SK-N-SH treated with all-trans-retinoic acid at 6 μM for 48 hours (cell line): ENCODE data around the gene SLC7A4.

Experiments
- ARNTL ChIP-seq: fragments of 450-650 bp; formaldehyde crosslinking; IDR thresholded peaks from 2 replicates; pipeline ENCODE4 v1.5.0; 2020; ENCODE audit warnings: low read depth, mild to moderate bottlenecking, moderate library complexity, borderline replicate concordance
- BACH2 ChIP-seq: fragments of 250-450 bp; sonication (Bioruptor Pico); IDR thresholded peaks from 2 replicates; pipeline ENCODE4 v1.9.0; 2021; ENCODE audit warnings: mild to moderate bottlenecking, borderline replicate concordance
- CSRNP3 ChIP-seq: fragments of 250-450 bp; sonication (Bioruptor Pico); IDR thresholded peaks from 2 replicates; pipeline ENCODE4 v1.5.1; 2021; ENCODE audit warnings: mild to moderate bottlenecking, moderate library complexity
- PATZ1 ChIP-seq: fragments of 250-450 bp; sonication (Bioruptor Pico); IDR thresholded peaks from 2 replicates; pipeline ENCODE4 v1.8.0; 2020; ENCODE audit warnings: mild to moderate bottlenecking, moderate library complexity, borderline replicate concordance
- POU6F1 ChIP-seq: fragments of 250-450 bp; sonication (Bioruptor Pico); IDR thresholded peaks from 2 replicates; pipeline ENCODE4 v1.8.0; 2021; ENCODE audit warnings: low read depth, mild to moderate bottlenecking, moderate library complexity, borderline replicate concordance
- PPARA ChIP-seq: fragments of 250-450 bp; sonication (Bioruptor Pico); IDR thresholded peaks from 2 replicates; pipeline ENCODE4 v1.5.0; 2020; ENCODE audit warnings: mild to moderate bottlenecking, borderline replicate concordance
- RARB ChIP-seq: fragments of 250-450 bp; sonication (Bioruptor Pico); IDR thresholded peaks from 2 replicates; pipeline ENCODE4 v1.8.0; 2021; ENCODE audit warnings: mild to moderate bottlenecking, moderate library complexity
- TCF4 ChIP-seq: fragments of 250-450 bp; sonication (Bioruptor Pico); IDR thresholded peaks from 2 replicates; pipeline ENCODE4 v1.8.0; 2021; ENCODE audit warnings: mild to moderate bottlenecking, moderate library complexity, borderline replicate concordance
- TSHZ2 ChIP-seq: fragments of 250-450 bp; sonication (Bioruptor Pico); IDR thresholded peaks from 2 replicates; pipeline ENCODE4 v1.5.0; 2020; ENCODE audit warnings: mild to moderate bottlenecking, moderate library complexity
- ZC3H10 ChIP-seq: fragments of 250-450 bp; sonication (Bioruptor Pico); IDR thresholded peaks from 2 replicates; pipeline ENCODE4 v1.5.1; 2021; ENCODE audit warnings: mild to moderate bottlenecking, moderate library complexity
- ZFP3 ChIP-seq: fragments of 250-450 bp; sonication (Bioruptor Pico); IDR thresholded peaks from 2 replicates; pipeline ENCODE4 v1.5.0; 2020; ENCODE audit warnings: mild to moderate bottlenecking, moderate library complexity
- ZFP30 ChIP-seq: fragments of 450-650 bp; formaldehyde crosslinking; IDR thresholded peaks from 2 replicates; pipeline ENCODE4 v1.5.0; 2022; ENCODE audit warnings: mild to moderate bottlenecking, moderate library complexity
- ZNF8 ChIP-seq: fragments of 450-650 bp; formaldehyde crosslinking; IDR thresholded peaks from 2 replicates; pipeline ENCODE4 v1.5.0; 2020; ENCODE audit warnings: mild to moderate bottlenecking, moderate library complexity

GRCh38 chr22:21026783-21027692 lies 5.3 kb downstream of the SLC7A4 start:
- TF ChIP-seq PATZ1 (no peak), CSRNP3 (CRISPR knock-in tag) (no peak), TCF4 (CRISPR knock-in tag) (no peak), POU6F1 (CRISPR knock-in tag) (no peak), ZFP30 (CRISPR knock-in tag) (no peak), RARB (CRISPR knock-in tag) (no peak), PPARA (CRISPR knock-in tag) (no peak), ZFP3 (CRISPR knock-in tag) (no peak), BACH2 (CRISPR knock-in tag) (no peak), ARNTL (CRISPR knock-in tag) (no peak), TSHZ2 (no peak), ZNF8 (CRISPR knock-in tag) (no peak), ZC3H10 (CRISPR knock-in tag) (no peak)
